Liver (tissue), 9 donors: ENCODE results near the gene SMS. TPM values are rescaled to one million over a fixed set of nuclear protein-coding genes. Genes with fewer than 3 reads are reported as not detected.

ENCODE experiments used
- DNase-seq: peaks from one replicate; pipeline ENCODE4 v3.0.0-alpha.2; 2017; ENCODE audit warnings: low spot score
- H3K27ac ChIP-seq, 2 donors: one replicate each; pipeline ENCODE4 v1.7.0; 2013; ENCODE audit warnings: inconsistent platforms in 2 of 2, low read length in 2 of 2, control low read depth in 1 of 2, low read depth in 1 of 2, mild to moderate bottlenecking in 1 of 2
- H3K27me3 ChIP-seq, 4 donors: one replicate each; pipeline versions ENCODE4 v1.6.1 to v1.7.0; 2013; ENCODE audit warnings: low read length in 3 of 4, inconsistent platforms in 1 of 4, mild to moderate bottlenecking in 1 of 4, moderate library complexity in 1 of 4; ENCODE audit not compliant: control insufficient read depth in 4 of 4, insufficient read depth in 4 of 4
- H3K36me3 ChIP-seq, 4 donors: one replicate each; pipeline versions ENCODE4 v1.6.1 to v1.7.0; 2013; ENCODE audit warnings: low read length in 3 of 4, mild to moderate bottlenecking in 3 of 4, low read depth in 1 of 4, moderate library complexity in 1 of 4; ENCODE audit not compliant: control insufficient read depth in 4 of 4, insufficient read depth in 3 of 4
- H3K4me1 ChIP-seq, 4 donors: one replicate each; pipeline versions ENCODE4 v1.6.1 to v1.7.0; 2013; ENCODE audit warnings: low read length in 3 of 4, mild to moderate bottlenecking in 3 of 4, moderate library complexity in 1 of 4; ENCODE audit not compliant: control insufficient read depth in 4 of 4, insufficient read depth in 4 of 4
- H3K4me3 ChIP-seq, 3 donors: one replicate each; pipeline versions ENCODE4 v1.6.1 to v1.7.0; 2013; ENCODE audit warnings: low read length in 3 of 3, control low read depth in 1 of 3, low read depth in 1 of 3, mild to moderate bottlenecking in 1 of 3
- H3K9ac ChIP-seq, 2 donors: one replicate each; pipeline ENCODE4 v1.7.0; 2013; ENCODE audit warnings: low read length in 2 of 2, mild to moderate bottlenecking in 2 of 2, moderate library complexity in 2 of 2, control low read depth in 1 of 2, low read depth in 1 of 2
- H3K9me3 ChIP-seq, 4 donors: one replicate each; pipeline versions ENCODE4 v1.6.1 to v1.7.0; 2013; ENCODE audit warnings: low read length in 3 of 4; ENCODE audit not compliant: control insufficient read depth in 4 of 4
- ATF3 ChIP-seq: IDR thresholded peaks from 2 replicates; pipeline ENCODE4 v1.6.1; 2016; ENCODE audit warnings: antibody characterized with exemption
- EGR1 ChIP-seq, 2 donors: IDR thresholded peaks; 2 replicates each; pipeline ENCODE4 v1.6.1; 2016 to 2018; ENCODE audit warnings: antibody characterized with exemption in 2 of 2, low read depth in 2 of 2
- FOXA1 ChIP-seq: IDR thresholded peaks from 2 replicates; pipeline ENCODE4 v1.6.1; 2016; ENCODE audit warnings: antibody characterized with exemption
- FOXA2 ChIP-seq: IDR thresholded peaks from 2 replicates; pipeline ENCODE4 v1.6.1; 2016; ENCODE audit warnings: antibody characterized with exemption
- GABPA ChIP-seq, 2 donors: IDR thresholded peaks in 1 of 2; conservative IDR thresholded peaks in 1 of 2; 2 replicates each; pipeline ENCODE4 v1.6.1; 2016; ENCODE audit warnings: antibody characterized with exemption in 2 of 2, mild to moderate bottlenecking in 1 of 2, moderate library complexity in 1 of 2
- HNF4A ChIP-seq, 2 donors: conservative IDR thresholded peaks; 2 replicates each; pipeline ENCODE4 v1.6.1; 2016; ENCODE audit warnings: antibody characterized with exemption in 2 of 2, mild to moderate bottlenecking in 2 of 2
- HNF4G ChIP-seq: IDR thresholded peaks from 2 replicates; pipeline ENCODE4 v1.6.1; 2016; ENCODE audit warnings: antibody characterized with exemption
- JUND ChIP-seq, 2 donors: IDR thresholded peaks; 2 replicates each; pipeline ENCODE4 v1.6.1; 2016; ENCODE audit warnings: antibody characterized with exemption in 2 of 2
- NR2F2 ChIP-seq: IDR thresholded peaks from 2 replicates; pipeline ENCODE4 v1.6.1; 2016; ENCODE audit warnings: antibody characterized with exemption
- RAD21 ChIP-seq, 2 donors: IDR thresholded peaks; 2 replicates each; pipeline ENCODE4 v1.6.1; 2016; ENCODE audit warnings: antibody characterized with exemption in 2 of 2, mild to moderate bottlenecking in 2 of 2
- REST ChIP-seq: IDR thresholded peaks from 2 replicates; pipeline ENCODE4 v1.6.1; 2016; ENCODE audit warnings: antibody characterized with exemption, mild to moderate bottlenecking
- RXRA ChIP-seq, 2 donors: IDR thresholded peaks; 2 replicates each; pipeline ENCODE4 v1.6.1; 2017 to 2018; ENCODE audit warnings: antibody characterized with exemption in 2 of 2, mild to moderate bottlenecking in 1 of 2
- SP1 ChIP-seq: IDR thresholded peaks from 2 replicates; pipeline ENCODE4 v1.6.1; 2018; ENCODE audit warnings: antibody characterized with exemption, mild to moderate bottlenecking
- TAF1 ChIP-seq: conservative IDR thresholded peaks from 2 replicates; pipeline ENCODE4 v1.6.1; 2016; ENCODE audit warnings: antibody characterized with exemption, mild to moderate bottlenecking
- YY1 ChIP-seq: IDR thresholded peaks from 2 replicates; pipeline ENCODE4 v1.6.1; 2016; ENCODE audit warnings: antibody characterized with exemption, mild to moderate bottlenecking
- ZBTB33 ChIP-seq: IDR thresholded peaks from 2 replicates; pipeline ENCODE4 v1.6.1; 2016; ENCODE audit warnings: antibody characterized with exemption
- WGBS: extraction: QIAGEN DNeasy Blood & Tissue Kit; methylation state at CpG from one replicate; pipeline ENCODE4 v1.1.7; 2013; 5-methylcytosine and 5-hydroxymethylcytosine counted together
- polyA plus RNA-seq, 2 donors: library from polyadenylated mRNA; stranded (reverse) in 1 of 2; unstranded in 1 of 2; fragments of 200-250 nt in 1 of 2; fragments of >200 nt in 1 of 2; fragmentation: Nextera tagmentation in 1 of 2; extraction: Ambion mirVana in 1 of 2; gene quantifications; one replicate each; pipeline versions ENCODE4 v1.2.1 to v1.2.3, GENCODE V29; 2013 to 2015
- total RNA-seq, 2 donors: library from RNA; depleted of rRNA; stranded (reverse); fragments of >200 nt; gene quantifications; one replicate each; pipeline ENCODE4 v1.2.3, GENCODE V29; 2014
- TF ChIP-seq, protein P1 (sequence below): IDR thresholded peaks from 2 replicates; pipeline ENCODE4 v1.6.1; 2016; ENCODE audit warnings: antibody characterized with exemption
- TF ChIP-seq, protein P2 (sequence below): fragments of 150-350 bp; IDR thresholded peaks from 2 replicates; pipeline ENCODE4 v1.5.1; 2017; ENCODE audit warnings: improper control_type of control experiment, low read depth, low read length; ENCODE audit not compliant: missing input control
- donor health status: healthy.
- donor health status: healthy.
- donor health status: healthy.
- donor health status: healthy.
- donor health status: healthy.

The SMS gene
- total and polyA plus RNA-seq, 4 donors, result 13.9 to 41.0 (median 17.8) TPM

- H3K9ac ChIP-seq, result no peak overlapping the region
- peaks cover 0 to 3% (median 0%) of the 10 kb centered on the region in 4 donors for H3K4me1 ChIP-seq
- no peak overlapping the region for H3K4me3 ChIP-seq
- no peaks in the 10 kb centered on the region for H3K27me3 ChIP-seq
- TF ChIP-seq YY1 (no peak), JUND (IDR thresholded peaks at IDR 0.05) (no peak), FOXA1 (no peak), TAF1 (no peak), HNF4A (conservative IDR thresholded peaks at IDR 0.05) (no peak), GABPA (IDR thresholded peaks at IDR 0.05 in 1 of 2, conservative IDR thresholded peaks at IDR 0.05 in 1 of 2) (no peak), SP1 (no peak), REST (no peak), ATF3 (no peak), ZBTB33 (no peak), EGR1 (IDR thresholded peaks at IDR 0.05; ENCODE audit: low read depth in 2 of 2) (no peak), NR2F2 (no peak), RAD21 (IDR thresholded peaks at IDR 0.05) (no peak), FOXA2 (no peak), HNF4G (no peak), RXRA (IDR thresholded peaks at IDR 0.05) (no peak)
- TF ChIP-seq, protein P1, sequence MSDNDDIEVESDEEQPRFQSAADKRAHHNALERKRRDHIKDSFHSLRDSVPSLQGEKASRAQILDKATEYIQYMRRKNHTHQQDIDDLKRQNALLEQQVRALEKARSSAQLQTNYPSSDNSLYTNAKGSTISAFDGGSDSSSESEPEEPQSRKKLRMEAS, result no peak
- TF ChIP-seq, protein P2, sequence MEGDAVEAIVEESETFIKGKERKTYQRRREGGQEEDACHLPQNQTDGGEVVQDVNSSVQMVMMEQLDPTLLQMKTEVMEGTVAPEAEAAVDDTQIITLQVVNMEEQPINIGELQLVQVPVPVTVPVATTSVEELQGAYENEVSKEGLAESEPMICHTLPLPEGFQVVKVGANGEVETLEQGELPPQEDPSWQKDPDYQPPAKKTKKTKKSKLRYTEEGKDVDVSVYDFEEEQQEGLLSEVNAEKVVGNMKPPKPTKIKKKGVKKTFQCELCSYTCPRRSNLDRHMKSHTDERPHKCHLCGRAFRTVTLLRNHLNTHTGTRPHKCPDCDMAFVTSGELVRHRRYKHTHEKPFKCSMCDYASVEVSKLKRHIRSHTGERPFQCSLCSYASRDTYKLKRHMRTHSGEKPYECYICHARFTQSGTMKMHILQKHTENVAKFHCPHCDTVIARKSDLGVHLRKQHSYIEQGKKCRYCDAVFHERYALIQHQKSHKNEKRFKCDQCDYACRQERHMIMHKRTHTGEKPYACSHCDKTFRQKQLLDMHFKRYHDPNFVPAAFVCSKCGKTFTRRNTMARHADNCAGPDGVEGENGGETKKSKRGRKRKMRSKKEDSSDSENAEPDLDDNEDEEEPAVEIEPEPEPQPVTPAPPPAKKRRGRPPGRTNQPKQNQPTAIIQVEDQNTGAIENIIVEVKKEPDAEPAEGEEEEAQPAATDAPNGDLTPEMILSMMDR, result no peak
- H3K9me3 ChIP-seq, result no peaks in the 10 kb centered on the region
- H3K36me3 ChIP-seq, result no peaks in the 10 kb centered on the region
- 82% methylated on average over 11 of the region's 11 CpGs for WGBS
- H3K27ac ChIP-seq, result no peak overlapping the region
- no peak for DNase-seq
Observed at GRCh38 chrX:21943460-21944135, 3.1 kb downstream of the SMS start.
